ENCODE measurements around the gene PSG2. TPM values are rescaled to one million over a fixed set of nuclear protein-coding genes. Genes with fewer than 3 reads are reported as not detected.
"Not testable (repeated sequence)": the region's sequence is repeated elsewhere in the genome, so short reads cannot be mapped to it uniquely, and the experiment has no call there.

Gene PSG2
- total RNA-seq (under 1 TPM in 1 of 5 experiments, not detected in 4; 0.19 TPM), polyA plus RNA-seq (not detected), total RNA-seq (not detected)

GRCh38 chr19:43082601-43083000 lies at the start of gene PSG2:
Gene PSG2 (minus strand): TSS chr19:43082701. CDS start chr19:43082569, 132 bp downstream.
- H3K9me3 ChIP-seq (ENCODE audit: control insufficient read depth in 2 of 3, low read length in 3 of 3); H3K4me3 ChIP-seq (ENCODE audit: low read length); H3K27me3 ChIP-seq (ENCODE audit: control insufficient read depth in 2 of 2, insufficient read depth in 2 of 2, low read length in 2 of 2); H3K27ac ChIP-seq (ENCODE audit: low read depth, low read length); H3K4me1 Mint-ChIP-seq; H3K36me3 ChIP-seq (ENCODE audit: control insufficient read depth in 2 of 3, insufficient read depth in 3 of 3, low read length in 3 of 3); intact Hi-C loops (cut with micrococcal nuclease); H3K27ac Mint-ChIP-seq; DNase-seq; H3K9me3 Mint-ChIP-seq; POLR2A ChIA-PET; H3K36me3 Mint-ChIP-seq; H3K4me3 Mint-ChIP-seq; ATAC-seq; H3K4me1 ChIP-seq (ENCODE audit: control insufficient read depth in 2 of 2, insufficient read depth in 2 of 2, low read length in 2 of 2): not testable (repeated sequence)
- CTCF ChIA-PET: interaction anchor here (0.6 kb wide), 1 partner anchor 506 kb away, joined by 3 read pairs; no protein-coding TSS in a partner anchor
- H3K27me3 Mint-ChIP-seq: peaks cover 2 to 35% (median 19%) of the 10 kb centered on the region in 5 donors

- H3K4me1 Mint-ChIP-seq; H3K36me3 ChIP-seq (ENCODE audit: control insufficient read depth in 2 of 3, insufficient read depth in 3 of 3, low read length in 3 of 3); CTCF ChIA-PET; POLR2A ChIA-PET; intact Hi-C loops (cut with micrococcal nuclease); H3K27me3 ChIP-seq (ENCODE audit: control insufficient read depth in 2 of 2, insufficient read depth in 2 of 2, low read length in 2 of 2); ATAC-seq; H3K4me1 ChIP-seq (ENCODE audit: control insufficient read depth in 2 of 2, insufficient read depth in 2 of 2, low read length in 2 of 2); DNase-seq; H3K9me3 ChIP-seq (ENCODE audit: control insufficient read depth in 2 of 3, low read length in 3 of 3); H3K4me3 Mint-ChIP-seq; H3K27ac ChIP-seq (ENCODE audit: low read depth, low read length); H3K36me3 Mint-ChIP-seq; H3K4me3 ChIP-seq (ENCODE audit: low read length); H3K27ac Mint-ChIP-seq: not testable (repeated sequence)
- Mint-ChIP-seq H3K27me3 (peaks cover 0 to 31% (median 13%) of the 10 kb centered on the region in 5 donors), H3K9me3 (peaks cover 0 to 18% (median 4%) of the 10 kb centered on the region in 11 donors)
These were observed 48.9 kb upstream of the PSG2 start for GRCh38 chr19:43131281-43131842.

- CTCF ChIA-PET; intact Hi-C loops (cut with micrococcal nuclease); POLR2A ChIA-PET; H3K4me3 ChIP-seq (ENCODE audit: low read length); H3K27ac ChIP-seq (ENCODE audit: low read depth, low read length); H3K36me3 ChIP-seq (ENCODE audit: control insufficient read depth in 2 of 3, insufficient read depth in 3 of 3, low read length in 3 of 3); DNase-seq; H3K27me3 ChIP-seq (ENCODE audit: control insufficient read depth in 2 of 2, insufficient read depth in 2 of 2, low read length in 2 of 2); H3K4me1 Mint-ChIP-seq; H3K36me3 Mint-ChIP-seq; ATAC-seq; H3K27ac Mint-ChIP-seq; H3K4me1 ChIP-seq (ENCODE audit: control insufficient read depth in 2 of 2, insufficient read depth in 2 of 2, low read length in 2 of 2); H3K9me3 ChIP-seq (ENCODE audit: control insufficient read depth in 2 of 3, low read length in 3 of 3); H3K4me3 Mint-ChIP-seq: not testable (repeated sequence)
- Mint-ChIP-seq H3K9me3 (peaks cover 0 to 20% (median 4%) of the 10 kb centered on the region in 11 donors), H3K27me3 (peaks cover 0 to 24% (median 11%) of the 10 kb centered on the region in 5 donors)
These were observed 46.7 kb upstream of the PSG2 start for GRCh38 chr19:43129197-43129596.

- H3K27me3 ChIP-seq (ENCODE audit: control insufficient read depth in 2 of 2, insufficient read depth in 2 of 2, low read length in 2 of 2); H3K4me3 ChIP-seq (ENCODE audit: low read length); H3K4me3 Mint-ChIP-seq; H3K4me1 Mint-ChIP-seq; H3K9me3 ChIP-seq (ENCODE audit: control insufficient read depth in 2 of 3, low read length in 3 of 3); POLR2A ChIA-PET; CTCF ChIA-PET; ATAC-seq; H3K27ac Mint-ChIP-seq; H3K36me3 Mint-ChIP-seq; DNase-seq; H3K27ac ChIP-seq (ENCODE audit: low read depth, low read length); H3K36me3 ChIP-seq (ENCODE audit: control insufficient read depth in 2 of 3, insufficient read depth in 3 of 3, low read length in 3 of 3); intact Hi-C loops (cut with micrococcal nuclease); H3K4me1 ChIP-seq (ENCODE audit: control insufficient read depth in 2 of 2, insufficient read depth in 2 of 2, low read length in 2 of 2): not testable (repeated sequence)
- peaks cover 0 to 20% (median 8%) of the 10 kb centered on the region in 5 donors for H3K27me3 Mint-ChIP-seq
- peaks cover 0 to 16% (median 3%) of the 10 kb centered on the region in 11 donors for H3K9me3 Mint-ChIP-seq
These were observed 44.8 kb upstream of the PSG2 start for GRCh38 chr19:43127336-43127735.

DNA sequence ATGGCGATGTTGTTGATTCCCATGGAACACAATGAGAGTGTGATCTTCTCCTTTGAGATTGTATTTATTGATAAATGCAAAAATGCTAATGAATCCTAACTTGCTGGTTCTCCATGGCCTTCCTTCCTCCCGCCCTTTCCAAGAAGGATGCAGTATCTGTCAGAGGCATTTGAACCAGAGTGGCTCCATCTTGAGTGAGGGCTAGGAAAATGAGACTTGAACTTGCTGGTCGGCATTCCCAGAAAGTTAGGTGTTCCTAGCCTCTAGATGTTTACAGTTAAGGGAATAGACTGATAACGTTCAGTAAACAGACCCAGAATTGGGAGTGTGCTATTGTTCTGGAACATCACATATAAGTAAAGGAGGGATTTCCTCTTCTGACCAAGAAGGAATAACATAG lies 44.2 kb upstream of the PSG2 start:
- Mint-ChIP-seq H3K27ac (no peak overlapping the region), H3K27me3 (peaks cover 0 to 23% (median 10%) of the 10 kb centered on the region in 5 donors), H3K4me3 (no peak overlapping the region), H3K4me1 (no peaks in the 10 kb centered on the region), H3K36me3 (no peaks in the 10 kb centered on the region), H3K9me3 (peaks cover 0 to 16% (median 5%) of the 10 kb centered on the region in 11 donors)
- no peaks in the 10 kb centered on the region for H3K27me3 ChIP-seq (ENCODE audit: control insufficient read depth in 2 of 2, insufficient read depth in 2 of 2, low read length in 2 of 2)
- intact Hi-C loops (cut with micrococcal nuclease): no loop called here
- ATAC-seq (no peak), DNase-seq (no peak)
- no peaks in the 10 kb centered on the region for H3K4me1 ChIP-seq (ENCODE audit: control insufficient read depth in 2 of 2, insufficient read depth in 2 of 2, low read length in 2 of 2)
- H3K36me3 ChIP-seq (ENCODE audit: control insufficient read depth in 2 of 3, insufficient read depth in 3 of 3, low read length in 3 of 3): no peaks in the 10 kb centered on the region
- ChIA-PET CTCF (no interaction called here), POLR2A (no interaction called here)
- H3K4me3 ChIP-seq (ENCODE audit: low read length): no peak overlapping the region
- no peak overlapping the region for H3K27ac ChIP-seq (ENCODE audit: low read depth, low read length)
- no peaks in the 10 kb centered on the region for H3K9me3 ChIP-seq (ENCODE audit: control insufficient read depth in 2 of 3, low read length in 3 of 3)

DNA sequence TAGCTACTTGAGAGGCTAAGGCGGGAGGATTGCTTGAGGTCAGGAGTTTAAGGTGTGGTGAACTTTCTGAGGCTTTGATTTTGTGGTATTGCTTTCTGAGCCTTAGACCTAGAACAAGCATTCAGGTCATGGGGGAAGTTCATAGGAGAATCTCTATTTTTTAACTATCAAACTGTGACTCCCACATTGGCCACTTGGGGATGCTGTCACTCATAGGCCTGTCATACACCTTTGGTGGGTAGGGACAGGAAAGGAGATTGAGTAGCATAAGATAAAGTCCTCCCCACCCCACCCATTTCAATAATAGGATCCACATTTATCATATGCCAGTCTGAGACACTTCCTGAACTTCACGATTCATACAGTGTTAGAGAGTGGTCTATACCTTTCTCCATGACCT lies 41.9 kb upstream of the PSG2 start:
- DNase-seq (no peak), ATAC-seq (no peak)
- Mint-ChIP-seq H3K36me3 (no peaks in the 10 kb centered on the region), H3K27ac (no peak overlapping the region), H3K4me3 (no peak overlapping the region), H3K9me3 (peaks cover 0 to 21% (median 5%) of the 10 kb centered on the region in 11 donors), H3K27me3 (peaks cover 0 to 19% (median 10%) of the 10 kb centered on the region in 5 donors), H3K4me1 (no peaks in the 10 kb centered on the region)
- Histone ChIP-seq H3K36me3 (ENCODE audit: control insufficient read depth in 2 of 3, insufficient read depth in 3 of 3, low read length in 3 of 3) (no peaks in the 10 kb centered on the region), H3K27ac (ENCODE audit: low read depth, low read length) (no peak overlapping the region), H3K27me3 (ENCODE audit: control insufficient read depth in 2 of 2, insufficient read depth in 2 of 2, low read length in 2 of 2) (no peaks in the 10 kb centered on the region), H3K4me1 (ENCODE audit: control insufficient read depth in 2 of 2, insufficient read depth in 2 of 2, low read length in 2 of 2) (no peaks in the 10 kb centered on the region), H3K9me3 (ENCODE audit: control insufficient read depth in 2 of 3, low read length in 3 of 3) (no peaks in the 10 kb centered on the region), H3K4me3 (ENCODE audit: low read length) (no peak overlapping the region)
- POLR2A ChIA-PET: no interaction called here
- CTCF ChIA-PET: no interaction called here
- intact Hi-C loops (cut with micrococcal nuclease): no loop called here

GRCh38 chr19:43120433-43121026 lies 38.0 kb upstream of the PSG2 start:
- Mint-ChIP-seq H3K9me3 (peaks cover 4 to 44% (median 13%) of the 10 kb centered on the region in 11 donors), H3K27me3 (peaks cover 0 to 18% (median 13%) of the 10 kb centered on the region in 5 donors)
- H3K4me3 ChIP-seq (ENCODE audit: low read length); POLR2A ChIA-PET; ATAC-seq; H3K27me3 ChIP-seq (ENCODE audit: control insufficient read depth in 2 of 2, insufficient read depth in 2 of 2, low read length in 2 of 2); CTCF ChIA-PET; H3K27ac Mint-ChIP-seq; H3K9me3 ChIP-seq (ENCODE audit: control insufficient read depth in 2 of 3, low read length in 3 of 3); H3K4me3 Mint-ChIP-seq; intact Hi-C loops (cut with micrococcal nuclease); H3K4me1 Mint-ChIP-seq; H3K36me3 ChIP-seq (ENCODE audit: control insufficient read depth in 2 of 3, insufficient read depth in 3 of 3, low read length in 3 of 3); H3K4me1 ChIP-seq (ENCODE audit: control insufficient read depth in 2 of 2, insufficient read depth in 2 of 2, low read length in 2 of 2); H3K36me3 Mint-ChIP-seq; H3K27ac ChIP-seq (ENCODE audit: low read depth, low read length); DNase-seq: not testable (repeated sequence)

All from naive thymus-derived CD4-positive, alpha-beta T cell (primary cell).